GM21529 (cell line): ENCODE data around the gene TENT4A.
A peak's percentile ranks its signal among the peaks of the same experiment; 100 is the strongest.

Experiments
- ATAC-seq: cut with Tn5 transposase; IDR thresholded peaks from one replicate; pipeline ENCODE4 v1.9.1; 2021; ENCODE audit not compliant: unreplicated experiment

Gene TENT4A

DNA sequence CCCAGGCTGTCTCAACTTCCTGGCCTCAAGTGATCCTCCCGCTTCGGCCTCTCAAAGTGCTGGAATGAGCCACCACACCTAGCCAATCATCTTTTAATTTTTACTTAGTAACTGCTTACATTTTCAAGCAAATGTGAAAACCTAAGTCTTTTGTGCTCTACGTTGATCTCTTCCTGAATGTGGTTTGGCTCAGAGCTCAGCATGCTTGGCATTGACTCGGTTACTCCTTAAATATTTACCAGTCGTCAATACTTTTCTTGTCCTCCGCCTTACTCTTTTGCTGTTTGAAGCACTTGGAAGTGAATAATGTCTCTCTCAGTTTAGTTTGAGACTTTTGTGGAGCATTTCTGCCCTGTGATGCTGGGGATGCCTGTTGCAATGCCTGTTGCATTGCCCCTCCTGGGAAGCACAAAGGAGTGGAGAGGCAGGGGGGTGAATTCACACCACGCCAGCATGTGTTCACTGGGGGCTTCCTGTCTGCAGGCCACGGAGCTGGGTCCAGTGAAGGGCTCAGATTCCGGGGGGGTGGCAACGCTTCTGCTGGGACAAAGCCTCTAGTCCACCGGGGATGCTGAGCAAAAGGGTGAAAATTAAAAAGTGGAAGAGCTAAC is 13.1 kb upstream of the TENT4A start:
- ATAC-seq, result no peak

DNA sequence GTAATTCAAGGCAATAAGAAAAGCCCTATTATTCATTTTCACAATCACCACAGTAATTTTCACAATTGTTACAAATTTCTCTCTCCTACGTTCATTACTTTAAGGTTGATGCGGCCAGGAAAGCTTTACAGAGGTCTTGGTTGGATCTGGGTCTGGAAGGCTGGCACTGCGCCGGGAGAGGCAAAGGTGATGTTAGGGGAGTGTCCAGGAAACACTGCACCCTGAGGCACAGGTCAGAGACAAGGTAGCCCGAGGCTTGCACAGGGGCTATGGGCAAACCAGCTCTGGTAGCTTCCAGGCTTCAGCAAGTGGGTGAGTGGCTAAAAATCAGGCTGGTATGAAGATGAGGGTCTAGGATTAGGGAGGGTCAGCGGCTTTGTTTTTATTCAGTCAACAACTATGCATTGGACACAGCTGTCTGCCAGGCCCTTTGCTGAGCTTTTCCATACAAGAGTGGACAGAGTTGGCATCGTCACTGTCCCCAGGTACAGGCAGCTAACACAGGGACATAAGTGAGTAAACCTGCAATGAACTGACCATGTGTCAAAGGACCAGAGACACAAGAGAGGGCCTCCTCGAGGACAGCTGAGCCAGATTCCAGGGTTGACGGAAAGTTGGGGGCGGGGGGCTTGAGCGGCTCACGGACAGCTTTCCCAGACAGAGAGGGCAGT is 12.4 kb upstream of the TENT4A start:
- no peak for ATAC-seq

DNA sequence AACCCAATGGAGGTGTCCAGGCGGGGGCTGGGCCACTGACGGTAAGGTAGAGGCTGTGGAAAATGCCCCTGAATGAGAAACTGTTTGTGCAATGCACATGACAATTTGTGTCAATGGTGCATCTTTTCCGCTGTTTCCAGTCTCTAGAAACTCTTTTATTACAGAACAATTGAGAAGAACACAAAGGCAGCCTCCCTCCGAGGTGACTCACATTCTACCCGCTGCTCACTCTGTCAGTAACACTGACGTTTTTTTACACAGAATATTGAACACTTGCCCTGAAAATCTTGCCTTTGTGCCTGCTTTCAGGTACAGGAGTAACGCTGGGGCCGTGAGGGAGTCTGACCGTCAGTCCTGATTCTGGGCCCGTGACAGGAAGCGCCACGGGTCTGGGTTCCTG is 11.7 kb upstream of the TENT4A start:
- no peak for ATAC-seq

DNA sequence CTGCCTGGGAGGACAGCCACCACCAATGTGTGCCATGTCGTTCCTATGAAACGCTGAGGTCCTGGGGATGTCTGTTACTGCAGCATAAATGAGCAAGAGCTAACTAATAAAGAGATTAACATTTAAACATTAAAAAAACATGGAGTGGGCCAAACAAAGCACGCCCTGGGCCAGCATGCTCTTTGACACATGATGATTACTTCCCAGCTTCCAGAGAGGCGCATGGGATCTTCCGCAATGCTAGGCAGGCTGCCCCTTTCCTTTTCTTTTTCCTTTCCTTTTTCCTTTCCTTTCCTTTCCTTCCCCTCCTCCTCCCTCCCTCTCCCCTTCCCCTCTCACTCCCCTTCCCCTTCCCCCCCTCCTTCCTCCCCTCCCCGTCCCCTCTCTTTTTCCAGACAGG is 10.6 kb upstream of the TENT4A start:
- no peak for ATAC-seq

DNA sequence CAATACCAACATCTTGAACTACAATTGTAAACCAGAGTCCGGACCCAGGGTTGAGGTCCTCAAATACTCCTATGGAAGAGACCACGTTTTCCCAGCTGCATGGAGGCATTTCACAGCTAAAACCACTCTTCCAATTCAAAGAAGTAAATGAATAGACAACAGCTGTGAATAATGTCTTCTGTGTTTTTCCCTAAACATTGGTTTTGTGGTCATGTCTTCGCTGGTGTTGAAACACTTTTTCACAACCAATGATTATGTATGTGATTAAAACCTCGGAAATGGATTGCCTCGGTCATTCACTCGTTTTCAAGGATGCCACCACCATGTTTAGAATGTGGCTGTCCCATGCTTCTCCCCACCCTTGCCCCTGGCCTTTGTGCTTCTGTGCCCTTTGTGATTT is 9.4 kb upstream of the TENT4A start:
- no peak for ATAC-seq

DNA sequence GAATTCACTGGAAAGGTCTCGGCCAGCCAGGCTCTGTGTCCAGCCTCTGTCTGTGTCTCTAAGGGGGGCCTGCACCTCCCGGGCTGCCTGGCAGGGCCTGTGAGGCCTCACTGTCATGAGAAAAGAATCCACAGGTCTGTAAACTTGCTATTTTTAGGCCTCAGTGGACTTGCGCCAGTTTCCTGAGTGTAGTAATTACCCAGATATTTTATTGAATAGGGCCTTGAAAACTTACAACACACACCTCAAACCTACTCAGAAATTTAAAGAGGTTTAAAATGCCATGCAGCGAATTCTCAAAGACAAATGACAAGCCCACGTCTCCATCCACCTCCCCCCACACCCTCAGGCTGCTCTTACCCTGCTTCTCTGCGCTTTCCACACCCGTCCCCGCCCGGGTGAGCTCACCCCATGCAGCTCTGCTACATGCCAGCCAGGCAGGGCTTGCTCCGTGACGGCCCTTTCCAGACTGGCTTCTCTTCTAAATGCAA is 8.8 kb upstream of the TENT4A start:
- ATAC-seq, result no peak

DNA sequence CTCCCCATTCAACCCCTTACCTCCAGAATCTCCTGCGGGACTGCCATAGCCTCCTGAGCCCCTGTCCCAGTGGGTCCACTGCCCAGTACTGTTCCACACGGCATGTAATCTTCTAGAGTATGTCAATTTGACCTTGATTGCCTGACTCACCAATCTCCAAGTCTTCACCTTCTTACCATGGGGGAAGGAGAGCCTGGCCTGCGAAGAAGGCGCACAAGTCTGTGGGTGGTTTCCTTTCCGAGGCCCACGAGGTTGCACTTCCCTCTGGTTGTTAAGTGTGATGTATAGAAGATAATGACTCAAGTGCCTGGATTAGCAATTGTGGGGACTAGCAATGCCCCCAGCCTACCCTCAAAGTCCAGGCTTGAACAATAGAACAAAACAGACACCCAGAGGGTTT is 8.1 kb upstream of the TENT4A start:
- ATAC-seq, result peak; percentile 75

DNA sequence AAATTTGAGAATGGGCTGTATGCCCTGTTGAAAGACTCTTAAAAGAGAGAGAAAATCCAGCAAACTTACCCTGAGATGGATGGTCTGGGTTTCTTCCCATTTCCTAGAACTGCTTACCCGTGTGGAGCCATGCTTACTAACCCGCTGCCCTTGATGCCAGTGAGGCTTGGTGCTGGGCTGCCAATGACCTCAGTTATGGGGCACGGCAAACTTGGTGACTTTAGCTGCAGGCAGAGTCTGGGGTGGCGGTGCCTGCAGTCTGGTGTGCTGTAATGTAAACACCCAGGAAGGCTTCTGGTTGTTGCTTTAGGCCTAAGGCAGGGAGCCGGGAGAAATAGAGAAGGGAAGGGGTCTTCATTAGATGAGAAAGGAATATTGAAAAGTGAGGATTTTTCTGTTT is 7.3 kb upstream of the TENT4A start:
- ATAC-seq, result no peak

DNA sequence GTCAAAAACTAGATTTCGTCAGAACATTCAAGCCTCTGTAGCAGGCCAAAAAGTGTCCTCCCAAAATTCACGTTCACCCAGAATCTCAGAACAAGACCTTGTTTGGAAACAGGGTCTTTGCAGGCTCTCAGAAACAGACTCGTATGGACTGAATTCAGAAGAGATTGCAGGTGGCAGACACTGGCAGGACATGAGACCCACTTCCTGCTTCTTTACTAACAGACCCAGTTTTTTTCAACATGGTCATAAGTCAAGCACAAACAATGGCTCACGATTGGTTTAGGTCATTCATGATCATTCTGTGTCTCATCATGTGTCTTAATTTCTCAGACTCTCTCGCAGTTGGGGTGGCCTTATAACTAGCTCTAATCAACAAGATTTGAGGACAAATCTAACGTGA is 5.4 kb upstream of the TENT4A start:
- no peak for ATAC-seq

DNA sequence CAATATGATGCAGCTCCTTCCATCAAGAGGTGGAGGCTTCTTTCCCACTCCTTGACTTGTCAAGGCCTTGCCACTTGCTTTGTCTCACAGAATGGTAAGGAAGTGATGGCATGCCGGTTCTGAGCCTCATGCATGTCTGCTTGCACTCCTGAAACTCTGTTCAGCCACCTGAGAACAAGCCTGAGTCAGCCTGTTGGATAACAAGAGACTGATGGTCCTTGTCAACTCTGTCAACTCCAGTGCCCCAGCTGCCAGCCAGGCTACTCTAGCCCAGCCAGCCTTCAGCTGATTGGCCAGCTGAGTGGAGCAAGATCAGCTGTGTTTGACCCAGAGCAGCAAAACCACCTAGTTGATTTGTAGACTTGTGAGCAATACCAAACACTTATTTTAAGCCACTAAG is 4.4 kb upstream of the TENT4A start:
- no peak for ATAC-seq

DNA sequence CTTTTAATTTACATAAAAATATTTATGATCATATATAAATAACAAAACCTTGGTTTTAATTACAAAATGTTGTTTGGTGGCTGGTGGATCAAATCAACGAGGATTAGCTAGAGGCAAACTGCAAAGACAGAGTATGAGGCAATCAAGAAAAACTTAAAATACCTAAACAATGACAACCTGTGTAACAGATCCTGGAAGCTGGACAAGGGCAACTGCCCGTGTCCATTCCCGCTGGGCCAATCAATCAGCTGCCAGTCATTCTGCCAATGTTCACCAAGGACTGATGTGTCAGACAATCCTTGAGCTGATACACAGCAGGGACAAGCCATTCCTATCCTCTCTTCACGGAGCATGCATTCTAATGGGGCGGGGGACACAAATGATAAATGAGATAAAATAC is 3.2 kb upstream of the TENT4A start:
- ATAC-seq, result no peak

DNA sequence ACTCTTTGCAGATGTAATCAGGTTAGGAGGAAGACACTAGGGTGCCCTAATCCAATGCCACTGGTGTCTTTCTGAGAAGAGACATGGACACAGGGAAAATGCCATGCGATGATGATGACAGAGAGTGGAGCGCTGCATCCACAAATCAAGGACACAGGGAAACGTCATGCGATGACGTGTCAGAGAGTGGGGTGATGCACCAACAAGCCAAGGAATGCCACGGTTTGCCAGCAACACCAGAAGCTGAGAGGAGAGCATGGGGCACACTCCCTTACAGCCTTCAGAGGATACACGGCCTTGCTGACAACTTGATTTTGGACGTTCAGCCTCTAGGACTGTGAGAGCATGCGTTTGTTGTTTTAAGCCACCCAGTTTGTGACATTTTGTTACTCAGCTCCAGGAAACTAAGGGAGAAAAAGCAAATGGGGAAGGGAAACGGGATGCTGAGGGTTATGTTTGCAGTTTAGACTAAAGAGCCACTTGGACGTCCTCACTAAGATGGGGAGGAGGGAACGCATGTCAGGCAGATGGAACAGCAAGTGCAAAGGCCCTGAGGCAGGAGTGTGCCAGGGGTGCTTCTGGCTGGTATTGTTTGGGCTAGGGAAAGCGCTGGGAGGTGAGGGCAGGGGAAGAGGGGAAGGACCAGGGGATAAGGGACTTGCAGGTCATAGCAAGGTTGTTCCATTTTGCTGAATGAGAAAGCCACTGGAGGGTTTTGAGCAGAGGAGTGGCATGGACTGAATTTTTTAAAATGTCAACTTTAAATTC is 2.5 kb upstream of the TENT4A start:
- no peak for ATAC-seq

DNA sequence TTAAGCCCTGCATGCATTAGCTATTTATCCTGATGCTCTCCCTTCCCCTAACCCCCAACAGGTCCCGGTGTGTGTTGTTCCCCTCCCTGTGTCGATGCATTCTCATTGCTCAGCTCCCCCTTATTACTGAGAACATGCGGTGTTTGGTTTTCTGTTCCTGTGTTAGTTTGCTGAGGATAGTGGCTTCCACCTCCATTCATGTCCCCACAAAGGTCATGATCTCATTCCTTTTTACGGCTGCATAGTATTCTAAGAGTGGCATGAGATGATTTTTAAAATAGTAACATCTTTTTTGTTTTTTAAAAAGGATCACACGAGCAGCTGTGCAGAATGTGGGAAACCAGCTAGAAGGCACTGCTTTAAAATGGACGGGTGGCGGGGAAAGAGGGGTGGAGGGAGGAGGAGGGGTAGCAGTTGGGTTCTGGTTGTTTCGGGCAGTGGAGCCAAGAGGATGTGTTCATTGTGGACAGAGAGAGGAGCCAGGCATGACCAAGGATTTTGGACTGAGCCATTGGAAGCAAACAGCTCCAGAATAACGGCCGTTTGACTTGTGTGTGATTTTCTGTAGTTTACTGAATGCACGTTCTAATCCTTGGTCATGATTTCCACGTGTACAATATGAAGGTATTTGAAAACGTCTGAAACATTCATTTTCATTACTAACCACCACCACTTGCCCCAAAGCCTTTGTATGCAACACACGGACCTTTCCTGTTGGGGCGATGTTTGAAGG is 1.7 kb upstream of the TENT4A start:
- no peak for ATAC-seq

DNA sequence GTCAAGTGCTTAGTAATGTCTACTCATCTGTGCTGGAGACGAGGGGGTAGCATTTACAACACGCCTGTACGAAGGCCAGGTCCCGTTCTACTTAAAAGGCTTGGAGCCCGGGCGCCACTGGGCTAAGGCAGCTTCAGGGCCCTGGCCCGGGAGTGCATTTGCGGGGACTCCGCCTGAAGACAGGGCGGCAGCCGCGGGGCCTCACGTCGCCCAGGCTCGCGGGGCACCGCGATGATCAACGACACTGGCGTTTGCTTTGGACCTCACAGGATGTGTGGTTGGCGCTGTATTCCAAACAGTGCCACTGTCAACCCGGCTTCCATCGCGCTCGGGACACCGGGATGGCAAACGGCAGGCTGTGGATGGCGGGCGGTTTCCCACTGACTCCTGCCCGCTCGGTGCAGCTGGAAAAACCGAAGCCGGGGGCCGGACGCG is 1.1 kb upstream of the TENT4A start:
- ATAC-seq, result peak; percentile 20

DNA sequence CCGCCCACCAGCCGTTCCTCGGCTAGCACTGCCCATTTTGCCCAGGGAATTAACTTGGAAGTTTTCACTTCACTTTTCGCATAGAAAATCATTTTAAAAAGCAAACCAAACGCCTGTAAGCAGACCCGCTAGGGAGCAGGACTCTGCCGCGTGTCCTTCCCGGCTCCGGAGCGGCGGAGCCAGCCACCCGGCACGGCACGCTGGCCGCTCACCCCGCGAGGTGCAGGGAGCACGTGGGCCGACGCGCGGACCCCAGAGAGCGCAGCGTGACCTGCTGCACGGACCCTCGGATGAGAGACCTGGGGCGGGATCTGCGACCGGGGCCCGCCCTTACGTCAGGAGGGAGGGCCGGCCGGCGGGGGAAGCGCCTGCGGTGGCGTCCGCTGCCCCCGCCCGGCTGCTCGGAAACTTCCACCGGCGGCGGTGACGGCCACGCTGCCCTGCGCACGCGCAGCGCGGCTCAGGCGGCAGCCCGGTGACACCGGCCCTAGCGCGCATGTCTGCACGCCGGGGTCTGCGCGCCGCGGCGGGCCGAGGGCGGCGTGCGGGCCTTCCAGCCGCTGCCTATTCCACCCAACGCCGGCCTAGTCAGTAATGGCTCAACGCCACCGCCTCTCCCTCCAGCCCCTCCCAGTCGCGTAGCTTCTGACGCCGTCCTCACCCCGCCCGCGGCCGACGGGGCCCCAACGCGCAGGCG is 507 bp upstream of the TENT4A start:
- peak; percentile 56 for ATAC-seq

DNA sequence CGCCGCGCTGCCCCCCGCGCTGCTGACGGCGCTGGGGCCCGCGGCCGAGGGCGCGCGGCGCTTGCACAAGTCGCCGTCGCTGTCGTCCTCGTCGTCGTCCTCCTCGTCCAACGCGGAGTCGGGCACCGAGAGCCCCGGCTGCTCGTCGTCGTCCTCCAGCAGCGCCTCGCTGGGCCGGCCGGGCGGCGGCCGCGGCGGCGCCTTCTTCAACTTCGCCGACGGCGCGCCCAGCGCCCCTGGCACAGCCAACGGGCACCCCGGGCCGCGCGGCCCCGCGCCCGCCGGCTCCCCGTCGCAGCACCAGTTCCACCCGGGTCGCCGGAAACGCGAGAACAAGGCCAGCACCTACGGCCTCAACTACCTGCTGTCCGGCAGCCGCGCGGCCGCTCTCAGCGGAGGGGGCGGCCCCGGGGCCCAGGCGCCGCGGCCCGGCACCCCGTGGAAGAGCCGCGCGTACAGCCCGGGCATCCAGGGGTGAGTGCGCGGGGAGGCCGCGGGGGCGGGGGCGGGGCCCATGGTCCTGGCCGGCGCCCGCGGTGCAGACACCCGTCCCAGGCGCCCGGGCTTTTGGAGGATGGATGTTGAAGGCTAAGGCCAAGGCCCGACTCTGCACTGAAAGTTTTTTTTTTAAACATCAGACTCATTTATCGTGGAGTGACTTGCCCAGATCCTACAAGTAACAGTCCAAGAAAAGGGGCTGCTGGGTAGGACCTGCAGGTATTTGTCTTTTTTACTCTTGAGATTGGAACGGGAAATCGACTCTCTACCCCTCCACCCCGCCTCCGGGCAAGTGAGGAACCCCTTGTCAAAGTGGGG is 1.2 kb downstream of the TENT4A start:
- ATAC-seq, result no peak

DNA sequence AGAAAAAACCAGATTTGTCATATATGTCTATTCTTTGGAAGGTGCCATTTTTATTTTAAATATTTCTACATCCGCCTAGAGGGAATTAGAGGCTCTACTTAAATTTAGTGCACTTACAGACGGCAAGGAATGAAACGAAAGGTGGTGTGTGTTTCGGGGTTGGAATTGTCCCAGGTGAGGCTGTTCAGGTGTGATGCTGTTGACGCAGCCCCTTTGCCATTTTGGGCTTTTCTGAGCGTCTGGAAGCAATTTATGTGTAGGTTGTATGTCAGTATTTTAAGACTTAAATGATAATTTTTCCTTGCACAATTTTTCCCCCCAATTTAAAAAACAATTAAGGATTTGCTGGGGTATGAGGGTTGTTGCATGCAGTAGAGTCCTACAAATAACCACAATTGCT is 2.0 kb downstream of the TENT4A start:
- no peak for ATAC-seq

DNA sequence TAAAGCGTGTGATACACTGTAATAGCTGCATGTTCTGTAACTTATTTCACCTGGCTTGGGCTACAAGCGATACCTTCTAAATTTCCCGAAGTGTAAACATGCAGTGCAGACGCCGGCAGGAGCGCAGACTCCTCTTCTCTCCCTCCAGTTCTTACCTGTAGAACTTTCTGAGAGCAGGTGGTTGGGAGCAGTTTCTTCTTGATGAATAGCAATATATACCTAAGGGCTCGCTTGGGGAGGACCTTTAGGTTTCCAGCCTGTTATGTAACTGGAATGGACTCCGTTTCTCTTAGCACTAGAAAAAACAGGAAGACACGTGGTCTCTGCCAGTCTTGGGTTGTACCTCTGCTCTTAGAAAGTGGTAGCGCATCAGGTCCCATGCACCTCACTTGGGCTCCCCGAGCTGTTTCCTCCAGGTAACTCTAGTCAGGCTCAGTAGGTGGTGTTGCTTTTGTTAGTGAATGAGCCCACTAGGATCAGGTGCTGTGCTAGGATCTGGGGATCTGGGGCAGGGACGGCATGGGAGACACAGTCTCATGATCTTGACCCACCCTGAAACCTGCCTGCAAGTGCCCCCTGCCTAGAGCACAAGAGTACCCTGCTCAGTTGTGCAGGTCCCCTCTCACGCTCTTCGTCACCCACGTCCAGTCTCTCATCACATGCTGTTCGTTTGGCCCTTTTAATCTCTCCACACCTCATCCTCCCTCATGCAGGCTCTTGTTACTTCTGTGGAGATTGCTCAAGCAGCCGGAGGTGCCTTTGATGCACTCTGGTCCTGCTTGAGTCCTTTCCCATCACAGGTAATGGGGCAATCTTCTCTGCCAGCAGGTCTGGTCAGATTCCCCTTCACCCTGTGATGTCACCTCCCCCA is 2.8 kb downstream of the TENT4A start:
- ATAC-seq, result no peak

DNA sequence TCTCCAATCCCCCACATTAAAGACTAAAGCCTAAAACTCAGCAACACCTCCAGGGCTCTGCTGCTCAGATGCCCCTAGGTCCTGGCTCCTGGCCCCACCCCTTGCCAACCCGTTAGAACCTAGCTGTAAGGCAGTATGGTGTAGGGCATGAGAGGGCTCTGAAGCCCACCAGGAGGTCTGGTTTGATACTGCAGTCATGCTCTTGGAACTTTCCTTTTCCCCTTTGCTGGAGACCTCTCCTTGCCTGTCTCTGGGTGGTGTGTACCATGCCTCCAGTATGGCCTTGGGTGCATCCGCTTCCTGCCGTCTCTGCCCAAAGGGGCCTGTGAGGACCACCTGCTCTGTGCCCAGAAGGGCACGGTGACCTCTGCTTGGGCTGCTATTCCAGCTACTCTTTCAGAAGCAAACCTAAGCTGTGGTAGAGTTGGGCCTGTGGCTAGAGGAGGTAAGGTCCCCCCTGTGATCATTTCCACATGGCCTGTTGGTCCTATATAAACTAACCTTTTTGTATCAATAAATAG is 3.5 kb downstream of the TENT4A start:
- ATAC-seq, result no peak
